CD8-positive, alpha-beta memory T cell (primary cell): Measurements from ENCODE around the gene ATRN. TPM values are rescaled to one million over a fixed set of nuclear protein-coding genes. Genes with fewer than 3 reads are reported as not detected.
A peak's percentile ranks its signal among the peaks of the same experiment; 100 is the strongest.

Experiments
- CTCF ChIA-PET: fragments of 350-600 bp; sonication (Branson Sonifier 250); formaldehyde crosslinking; loops from one replicate; lab custom pipeline; 2021; ENCODE audit warnings: antibody characterized with exemption; lab: Charles Lee
- POLR2A ChIA-PET: fragments of 350-600 bp; sonication (Branson Sonifier 250); formaldehyde crosslinking; loops from one replicate; lab custom pipeline; 2021; ENCODE audit warnings: antibody characterized with exemption; lab: Charles Lee
- DNase-seq, 5 donors: peaks; one replicate each; pipeline versions ENCODE4 v3.0.0 to v3.0.0-alpha.2; 2020 to 2022; ENCODE audit warnings: mixed read lengths in 1 of 5
- H3K27ac ChIP-seq: one replicate; pipeline ENCODE4 v1.7.0; 2013; ENCODE audit warnings: low read depth, mild to moderate bottlenecking, low read length, moderate library complexity
- H3K27me3 ChIP-seq: 2 replicates; pipeline ENCODE4 v1.7.0; 2013; ENCODE audit warnings: low read length, mild to moderate bottlenecking; ENCODE audit not compliant: insufficient read depth, poor library complexity, severe bottlenecking
- H3K36me3 ChIP-seq: 2 replicates; pipeline ENCODE4 v1.7.0; 2013; ENCODE audit warnings: mild to moderate bottlenecking, low read length, moderate library complexity; ENCODE audit not compliant: insufficient read depth
- H3K4me1 ChIP-seq: 2 replicates; pipeline ENCODE4 v1.7.0; 2013; ENCODE audit warnings: mild to moderate bottlenecking, low read length, moderate library complexity; ENCODE audit not compliant: insufficient read depth
- H3K4me3 ChIP-seq: 2 replicates; pipeline ENCODE4 v1.7.0; 2013; ENCODE audit warnings: mild to moderate bottlenecking, low read length
- H3K9me3 ChIP-seq: 2 replicates; pipeline ENCODE4 v1.7.0; 2013; ENCODE audit warnings: mild to moderate bottlenecking, low read length
- H3K27ac Mint-ChIP-seq, 8 donors: one replicate each; pipeline ENCODE4 v1.8.0; 2020 to 2021; ENCODE audit warnings: mixed read lengths in 8 of 8, mild to moderate bottlenecking in 6 of 8, inconsistent platforms in 3 of 8, moderate library complexity in 3 of 8
- H3K27me3 Mint-ChIP-seq, 2 donors: one replicate each; pipeline ENCODE4 v1.8.0; 2020 to 2021; ENCODE audit warnings: mixed read lengths in 2 of 2, mild to moderate bottlenecking in 1 of 2, moderate library complexity in 1 of 2
- H3K36me3 Mint-ChIP-seq, 3 donors: one replicate each; pipeline ENCODE4 v1.8.0; 2020 to 2021; ENCODE audit warnings: mixed read lengths in 3 of 3, inconsistent platforms in 1 of 3, mild to moderate bottlenecking in 1 of 3
- H3K4me1 Mint-ChIP-seq, 3 donors: one replicate each; pipeline ENCODE4 v1.8.0; 2020 to 2021; ENCODE audit warnings: mixed read lengths in 3 of 3, inconsistent platforms in 1 of 3, mild to moderate bottlenecking in 1 of 3
- H3K4me3 Mint-ChIP-seq, 7 donors: one replicate each; pipeline ENCODE4 v1.8.0; 2020 to 2021; ENCODE audit warnings: mixed read lengths in 7 of 7, mild to moderate bottlenecking in 6 of 7, moderate library complexity in 4 of 7, inconsistent platforms in 2 of 7
- H3K9me3 Mint-ChIP-seq, 5 donors: one replicate each; pipeline ENCODE4 v1.8.0; 2020 to 2022; ENCODE audit warnings: mixed read lengths in 5 of 5, mild to moderate bottlenecking in 3 of 5, moderate library complexity in 2 of 5, inconsistent platforms in 1 of 5
- polyA plus RNA-seq: library from polyadenylated mRNA; unstranded; fragments of 300-500 nt; fragmentation: Illumina TruSeq; gene quantifications from one replicate; pipeline ENCODE4 v1.2.3, GENCODE V29; 2021
- total RNA-seq, 2 experiments: library from RNA; stranded (reverse); gene quantifications; one replicate each; pipeline ENCODE4 v1.2.3, GENCODE V29; 2021

ATRN gene
- total and polyA plus RNA-seq, 3 experiments from 2014 or later: 9.4 to 11.2 (median 10.8) TPM

DNA sequence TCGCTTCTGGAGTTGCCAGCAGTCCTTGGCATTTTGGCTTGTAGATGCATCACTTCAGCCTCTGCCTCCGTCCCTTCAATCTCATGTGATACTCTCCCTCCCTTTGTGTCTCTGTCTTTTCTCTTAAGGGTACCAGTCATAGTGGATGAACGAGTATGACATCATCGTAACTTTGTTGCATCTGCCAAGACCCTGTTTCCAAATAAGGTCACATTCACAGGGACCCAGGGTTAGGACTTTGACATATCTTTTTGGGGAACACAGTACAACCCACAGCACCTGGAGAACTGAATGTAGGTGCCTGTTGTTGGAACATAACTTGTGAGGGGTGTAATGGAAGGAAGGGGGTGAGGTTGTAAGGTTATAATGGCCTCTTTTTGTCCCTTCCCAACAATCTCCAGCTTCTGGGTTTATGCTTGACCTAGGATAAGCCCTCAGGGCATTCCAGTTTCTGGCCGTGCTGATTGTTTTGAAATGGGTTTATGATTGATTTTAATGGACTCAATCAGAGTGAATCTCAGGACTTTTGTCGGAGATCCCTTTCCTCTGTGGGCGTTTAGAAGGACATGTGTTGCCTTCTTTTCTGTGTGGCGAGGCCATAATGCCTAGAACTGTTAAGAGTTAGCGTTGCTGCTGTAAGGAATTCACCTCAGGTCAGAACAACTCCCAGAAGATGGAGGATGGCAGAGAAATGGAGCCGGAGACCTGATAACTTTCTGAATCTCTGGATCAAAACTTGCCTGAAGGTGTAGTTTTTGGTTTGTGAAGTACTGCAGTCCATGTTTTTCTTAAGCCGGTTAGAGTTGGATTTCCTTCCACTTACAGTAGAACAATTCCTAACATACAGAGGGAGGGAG lies 9.2 kb downstream of the ATRN start:
- H3K9me3 Mint-ChIP-seq: no peaks in the 10 kb centered on the region
- DNase-seq: no peak
- H3K27ac ChIP-seq: no peak overlapping the region
- H3K27ac Mint-ChIP-seq: peak overlapping the region in 1 of 8 donors; percentile 30
- peaks cover 0 to 4% (median 1%) of the 10 kb centered on the region in 3 donors for H3K36me3 Mint-ChIP-seq
- H3K4me1 ChIP-seq: no peaks in the 10 kb centered on the region
- no peak overlapping the region for H3K4me3 Mint-ChIP-seq
- no peak overlapping the region for H3K4me3 ChIP-seq
- no peaks in the 10 kb centered on the region for H3K27me3 Mint-ChIP-seq
- H3K27me3 ChIP-seq: no peaks in the 10 kb centered on the region
- H3K4me1 Mint-ChIP-seq: peaks cover 20 to 52% (median 38%) of the 10 kb centered on the region in 3 donors
- no peaks in the 10 kb centered on the region for H3K36me3 ChIP-seq
- CTCF ChIA-PET: no interaction called here
- H3K9me3 ChIP-seq: no peaks in the 10 kb centered on the region
- POLR2A ChIA-PET: no interaction called here

DNA sequence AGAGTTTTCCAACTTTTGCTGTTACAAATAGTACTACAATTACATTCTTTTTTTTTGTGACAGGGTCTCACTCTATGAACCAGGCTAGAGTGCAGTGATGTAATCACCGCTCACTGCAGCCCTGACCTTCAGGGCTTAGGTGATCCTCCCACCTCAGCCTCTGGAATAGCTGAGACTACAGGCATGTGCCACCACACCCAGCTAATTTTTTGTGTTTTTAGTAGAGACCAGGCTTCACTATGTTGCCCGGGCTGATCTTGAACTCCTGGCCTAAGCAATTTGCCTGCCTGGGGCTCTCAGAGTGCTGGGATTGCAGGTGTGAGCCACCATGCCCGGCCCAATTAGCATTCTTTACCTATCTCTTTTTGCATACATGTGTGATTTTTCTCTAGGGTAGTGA lies 12.5 kb downstream of the ATRN start:
- ChIA-PET CTCF (no interaction called here), POLR2A (no interaction called here)
- Histone ChIP-seq H3K36me3 (no peaks in the 10 kb centered on the region), H3K27ac (no peak overlapping the region), H3K27me3 (no peaks in the 10 kb centered on the region), H3K4me3 (no peak overlapping the region), H3K4me1 (no peaks in the 10 kb centered on the region), H3K9me3 (no peaks in the 10 kb centered on the region)
- Mint-ChIP-seq H3K27ac (peak overlapping the region in 2 of 8 donors; percentile 17 to 38), H3K9me3 (peaks cover 8 to 14% (median 9%) of the 10 kb centered on the region in 5 donors), H3K4me3 (no peak overlapping the region), H3K4me1 (peaks cover 27 to 51% (median 43%) of the 10 kb centered on the region in 3 donors), H3K36me3 (peaks cover 9 to 22% (median 14%) of the 10 kb centered on the region in 3 donors), H3K27me3 (no peaks in the 10 kb centered on the region)
- no peak for DNase-seq

DNA sequence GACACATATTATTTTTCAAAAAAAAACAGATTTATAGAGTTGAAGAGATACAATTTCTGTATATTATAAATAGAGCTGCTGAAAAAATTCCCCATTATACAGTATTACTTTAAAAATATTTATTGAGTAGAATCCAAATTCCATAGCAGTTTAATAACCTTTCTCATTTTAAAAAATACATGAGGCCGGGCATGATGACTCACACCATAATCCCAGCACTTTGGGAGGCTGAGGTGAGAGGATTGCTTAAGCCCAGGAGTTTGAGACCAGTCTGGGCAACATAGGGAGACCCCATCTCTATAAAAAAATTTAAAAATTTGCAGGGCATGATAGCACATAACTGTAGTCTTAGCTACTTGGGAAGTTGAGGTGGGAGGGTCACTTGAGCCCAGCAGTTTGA lies 13.0 kb downstream of the ATRN start:
- no peak for DNase-seq
- Histone ChIP-seq H3K27ac (no peak overlapping the region), H3K27me3 (no peaks in the 10 kb centered on the region), H3K4me3 (no peak overlapping the region), H3K4me1 (no peaks in the 10 kb centered on the region), H3K9me3 (no peaks in the 10 kb centered on the region), H3K36me3 (no peaks in the 10 kb centered on the region)
- POLR2A ChIA-PET: no interaction called here
- H3K9me3 Mint-ChIP-seq: peaks cover 8 to 14% (median 9%) of the 10 kb centered on the region in 5 donors
- H3K36me3 Mint-ChIP-seq: peaks cover 9 to 22% (median 13%) of the 10 kb centered on the region in 3 donors
- peaks cover 27 to 53% (median 44%) of the 10 kb centered on the region in 3 donors for H3K4me1 Mint-ChIP-seq
- CTCF ChIA-PET: no interaction called here
- H3K4me3 Mint-ChIP-seq: no peak overlapping the region
- no peaks in the 10 kb centered on the region for H3K27me3 Mint-ChIP-seq
- no peak overlapping the region for H3K27ac Mint-ChIP-seq

DNA sequence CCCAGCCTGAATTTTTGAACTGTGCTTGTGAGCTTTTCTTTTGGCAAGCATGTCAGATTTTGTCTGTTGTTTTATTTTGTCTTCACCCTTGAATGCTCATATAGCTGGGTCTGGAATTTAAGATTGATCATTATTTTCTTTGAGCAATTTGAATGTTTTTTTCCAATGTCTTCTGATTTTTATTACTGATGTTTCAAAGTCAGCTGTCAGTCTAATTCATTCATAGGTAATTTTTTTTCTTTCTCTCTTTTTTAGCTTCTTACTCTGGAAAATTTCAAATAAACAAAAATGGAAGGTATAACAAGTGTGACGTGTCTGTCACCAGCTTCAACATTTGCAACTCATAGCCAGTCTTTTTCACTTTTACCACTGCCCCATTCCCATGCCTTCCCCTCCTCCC lies 15.1 kb downstream of the ATRN start:
- CTCF ChIA-PET: no interaction called here
- H3K9me3 ChIP-seq: no peaks in the 10 kb centered on the region
- no peaks in the 10 kb centered on the region for H3K4me1 ChIP-seq
- no peak overlapping the region for H3K27ac Mint-ChIP-seq
- no peak overlapping the region for H3K4me3 Mint-ChIP-seq
- no peaks in the 10 kb centered on the region for H3K36me3 ChIP-seq
- no peaks in the 10 kb centered on the region for H3K27me3 Mint-ChIP-seq
- no peaks in the 10 kb centered on the region for H3K27me3 ChIP-seq
- no peak overlapping the region for H3K4me3 ChIP-seq
- H3K27ac ChIP-seq: no peak overlapping the region
- POLR2A ChIA-PET: no interaction called here
- peaks cover 13 to 22% (median 15%) of the 10 kb centered on the region in 3 donors for H3K36me3 Mint-ChIP-seq
- no peak for DNase-seq
- H3K9me3 Mint-ChIP-seq: peaks cover 8 to 14% (median 9%) of the 10 kb centered on the region in 5 donors
- peaks cover 20 to 52% (median 37%) of the 10 kb centered on the region in 3 donors for H3K4me1 Mint-ChIP-seq

DNA sequence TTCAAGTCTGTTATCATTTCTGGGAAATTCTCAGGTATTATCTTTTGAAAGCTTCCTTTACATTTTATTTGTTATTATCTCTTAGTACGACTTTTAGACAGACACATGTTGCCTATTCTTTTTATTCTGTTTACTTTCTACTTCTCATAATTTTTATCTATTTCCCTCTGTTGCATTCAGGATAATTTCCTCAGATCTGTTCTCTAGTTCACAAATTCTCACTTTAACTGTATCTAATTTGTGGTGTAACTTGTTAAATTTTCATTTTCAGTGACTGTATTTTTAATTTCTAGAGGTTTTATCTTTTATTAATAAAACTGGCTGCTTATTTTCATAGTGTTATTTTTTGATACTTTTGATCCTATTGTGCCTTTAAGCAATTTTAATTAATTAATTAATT lies 16.0 kb downstream of the ATRN start:
- ChIA-PET POLR2A (no interaction called here), CTCF (no interaction called here)
- H3K27me3 ChIP-seq: no peaks in the 10 kb centered on the region
- no peaks in the 10 kb centered on the region for H3K27me3 Mint-ChIP-seq
- peaks cover 17 to 48% (median 33%) of the 10 kb centered on the region in 3 donors for H3K4me1 Mint-ChIP-seq
- no peak for DNase-seq
- no peak overlapping the region for H3K4me3 ChIP-seq
- H3K36me3 Mint-ChIP-seq: peaks cover 13 to 22% (median 15%) of the 10 kb centered on the region in 3 donors
- H3K27ac ChIP-seq: no peak overlapping the region
- no peak overlapping the region for H3K4me3 Mint-ChIP-seq
- no peaks in the 10 kb centered on the region for H3K36me3 ChIP-seq
- peaks cover 8 to 14% (median 9%) of the 10 kb centered on the region in 5 donors for H3K9me3 Mint-ChIP-seq
- H3K4me1 ChIP-seq: no peaks in the 10 kb centered on the region
- H3K9me3 ChIP-seq: no peaks in the 10 kb centered on the region
- no peak overlapping the region for H3K27ac Mint-ChIP-seq

DNA sequence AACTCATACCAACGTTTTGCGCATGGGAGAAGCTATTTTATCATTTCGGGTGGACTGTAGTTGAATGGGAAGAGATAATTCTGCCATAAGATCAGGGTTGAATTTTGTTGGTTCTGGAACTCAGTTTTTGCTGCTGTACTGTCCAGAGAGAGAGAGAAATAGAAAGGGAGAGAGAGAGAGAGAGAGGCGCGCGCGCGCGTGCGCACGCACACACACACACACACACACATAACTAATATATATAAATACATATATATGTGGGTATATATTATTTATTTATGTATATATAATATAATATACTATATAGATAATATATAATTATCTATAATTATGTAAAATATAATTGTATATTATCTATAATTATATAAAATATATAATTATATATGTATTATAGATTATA lies 21.9 kb downstream of the ATRN start:
- no peaks in the 10 kb centered on the region for H3K27me3 Mint-ChIP-seq
- no peaks in the 10 kb centered on the region for H3K36me3 ChIP-seq
- H3K27ac Mint-ChIP-seq: no peak overlapping the region
- POLR2A ChIA-PET: no interaction called here
- H3K27ac ChIP-seq: no peak overlapping the region
- CTCF ChIA-PET: no interaction called here
- no peak overlapping the region for H3K4me3 Mint-ChIP-seq
- DNase-seq: no peak
- H3K36me3 Mint-ChIP-seq: peaks cover 3 to 18% (median 9%) of the 10 kb centered on the region in 3 donors
- H3K4me1 Mint-ChIP-seq: peaks cover 3 to 31% (median 20%) of the 10 kb centered on the region in 3 donors
- no peaks in the 10 kb centered on the region for H3K9me3 ChIP-seq
- no peaks in the 10 kb centered on the region for H3K27me3 ChIP-seq
- H3K4me1 ChIP-seq: no peaks in the 10 kb centered on the region
- H3K9me3 Mint-ChIP-seq: no peaks in the 10 kb centered on the region
- H3K4me3 ChIP-seq: no peak overlapping the region

DNA sequence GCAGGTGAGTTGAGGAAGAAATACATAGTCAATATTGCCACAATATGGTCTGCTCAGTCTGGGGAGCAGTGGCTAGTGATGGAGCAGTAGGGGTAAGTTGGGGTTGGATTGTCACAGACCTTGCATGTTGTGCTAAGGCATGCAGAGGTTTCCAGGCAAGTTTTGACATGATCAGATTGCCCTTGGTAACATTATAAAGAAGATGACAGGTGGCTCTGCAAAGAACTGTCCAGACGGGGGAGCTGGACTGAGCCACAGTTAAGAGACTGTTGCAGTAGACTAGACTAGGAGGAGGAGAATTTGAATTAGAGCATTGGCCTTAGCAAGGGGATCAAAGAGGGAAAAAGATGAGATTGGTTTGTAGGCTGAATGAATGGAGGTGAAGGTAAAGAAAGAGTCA lies 23.4 kb downstream of the ATRN start:
- Histone ChIP-seq H3K4me3 (no peak overlapping the region), H3K9me3 (no peaks in the 10 kb centered on the region), H3K4me1 (no peaks in the 10 kb centered on the region), H3K27me3 (no peaks in the 10 kb centered on the region), H3K36me3 (no peaks in the 10 kb centered on the region), H3K27ac (no peak overlapping the region)
- Mint-ChIP-seq H3K27me3 (no peaks in the 10 kb centered on the region), H3K9me3 (no peaks in the 10 kb centered on the region), H3K36me3 (peaks cover 0 to 15% (median 9%) of the 10 kb centered on the region in 3 donors), H3K4me1 (peaks cover 1 to 25% (median 13%) of the 10 kb centered on the region in 3 donors), H3K27ac (peak overlapping the region in 1 of 8 donors; percentile 2), H3K4me3 (peak overlapping the region in 1 of 7 donors; percentile 6)
- ChIA-PET CTCF (no interaction called here), POLR2A (no interaction called here)
- no peak for DNase-seq

DNA sequence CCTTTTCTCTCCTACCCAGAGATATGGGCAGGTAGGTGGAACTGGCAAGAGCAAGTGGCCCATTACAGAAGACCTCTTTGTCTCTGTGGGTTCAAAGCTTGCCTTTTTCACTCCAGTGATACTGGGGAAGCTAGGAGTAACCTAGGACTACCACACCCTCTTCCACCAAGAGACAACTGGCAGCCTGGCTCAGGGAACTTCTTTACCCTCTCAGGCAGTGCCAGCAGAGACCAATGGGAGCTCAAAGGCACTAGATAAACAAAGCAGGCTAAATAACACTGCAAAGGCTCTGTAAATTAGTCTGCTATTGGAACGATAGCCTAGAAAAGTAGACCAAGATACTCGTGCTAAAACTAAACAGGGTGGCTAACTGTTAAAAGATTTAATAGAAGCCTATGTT lies 32.1 kb downstream of the ATRN start:
- no peaks in the 10 kb centered on the region for H3K27me3 ChIP-seq
- H3K4me1 ChIP-seq: no peaks in the 10 kb centered on the region
- peaks cover 11 to 14% (median 13%) of the 10 kb centered on the region in 3 donors for H3K4me1 Mint-ChIP-seq
- ChIA-PET CTCF (no interaction called here), POLR2A (no interaction called here)
- H3K36me3 ChIP-seq: no peaks in the 10 kb centered on the region
- H3K9me3 ChIP-seq: no peaks in the 10 kb centered on the region
- H3K27me3 Mint-ChIP-seq: no peaks in the 10 kb centered on the region
- no peak overlapping the region for H3K4me3 Mint-ChIP-seq
- H3K27ac Mint-ChIP-seq: no peak overlapping the region
- H3K9me3 Mint-ChIP-seq: no peaks in the 10 kb centered on the region
- H3K4me3 ChIP-seq: no peak overlapping the region
- DNase-seq: no peak
- H3K27ac ChIP-seq: no peak overlapping the region
- H3K36me3 Mint-ChIP-seq: peaks cover 0 to 1% (median under 1%) of the 10 kb centered on the region in 3 donors
